PC-3 (cell line): ENCODE measurements around the gene R3HDM4.

ENCODE experiments used
- EZH2 ChIP-seq: fragments of 300-600 bp; sonication (generic); IDR thresholded peaks from one replicate; pipeline ENCODE4 v1.6.1; 2017; ENCODE audit warnings: antibody characterized with exemption, mild to moderate bottlenecking, low read length; ENCODE audit not compliant: unreplicated experiment
- EZH2phosphoT487 ChIP-seq: fragments of 300-600 bp; sonication (generic); IDR thresholded peaks from 2 replicates; pipeline ENCODE4 v1.6.1; 2018; ENCODE audit warnings: mild to moderate bottlenecking, antibody characterized with exemption, low read length, borderline replicate concordance
- TF ChIP-seq, protein P1 (sequence below): fragments of 300-600 bp; sonication (generic); conservative IDR thresholded peaks from 2 replicates; pipeline ENCODE4 v1.5.1; 2017; ENCODE audit warnings: antibody characterized with exemption, low read depth, mild to moderate bottlenecking, low read length

DNA sequence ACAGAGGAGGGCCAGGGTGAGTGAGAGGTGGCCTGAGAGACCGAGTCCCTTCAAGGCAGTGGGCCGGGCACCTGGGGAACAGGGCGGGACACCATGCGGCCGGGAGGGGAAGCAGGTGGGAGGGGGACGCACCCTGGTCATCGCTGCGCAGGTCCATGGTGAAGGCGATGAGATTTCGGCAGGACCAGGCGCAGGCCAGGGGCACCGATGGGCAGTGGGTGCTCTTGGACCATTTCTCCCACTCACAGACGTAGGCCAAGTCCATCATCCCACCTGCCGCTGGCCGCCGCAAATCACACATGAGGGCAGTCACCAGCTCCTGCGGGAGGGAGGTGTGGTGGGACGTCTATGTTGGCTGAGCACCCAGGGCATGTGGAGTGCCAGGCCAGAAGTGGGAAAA, 22.2 kb downstream of the R3HDM4 start:
- TF ChIP-seq, protein P1, sequence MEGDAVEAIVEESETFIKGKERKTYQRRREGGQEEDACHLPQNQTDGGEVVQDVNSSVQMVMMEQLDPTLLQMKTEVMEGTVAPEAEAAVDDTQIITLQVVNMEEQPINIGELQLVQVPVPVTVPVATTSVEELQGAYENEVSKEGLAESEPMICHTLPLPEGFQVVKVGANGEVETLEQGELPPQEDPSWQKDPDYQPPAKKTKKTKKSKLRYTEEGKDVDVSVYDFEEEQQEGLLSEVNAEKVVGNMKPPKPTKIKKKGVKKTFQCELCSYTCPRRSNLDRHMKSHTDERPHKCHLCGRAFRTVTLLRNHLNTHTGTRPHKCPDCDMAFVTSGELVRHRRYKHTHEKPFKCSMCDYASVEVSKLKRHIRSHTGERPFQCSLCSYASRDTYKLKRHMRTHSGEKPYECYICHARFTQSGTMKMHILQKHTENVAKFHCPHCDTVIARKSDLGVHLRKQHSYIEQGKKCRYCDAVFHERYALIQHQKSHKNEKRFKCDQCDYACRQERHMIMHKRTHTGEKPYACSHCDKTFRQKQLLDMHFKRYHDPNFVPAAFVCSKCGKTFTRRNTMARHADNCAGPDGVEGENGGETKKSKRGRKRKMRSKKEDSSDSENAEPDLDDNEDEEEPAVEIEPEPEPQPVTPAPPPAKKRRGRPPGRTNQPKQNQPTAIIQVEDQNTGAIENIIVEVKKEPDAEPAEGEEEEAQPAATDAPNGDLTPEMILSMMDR: no peak
- TF ChIP-seq EZH2: no peak
- TF ChIP-seq EZH2phosphoT487: no peak
